SK-N-SH (cell line): ENCODE data around the gene PBX1. TPM values are rescaled to one million over a fixed set of nuclear protein-coding genes. Genes with fewer than 3 reads are reported as not detected.

Experiments
- CTCF ChIA-PET: fragments of 300-600, 350-600 bp; formaldehyde crosslinking; extraction: SDS; loops from one replicate; lab custom pipeline; 2021; lab: Yijun Ruan, JAX
- POLR2A ChIA-PET: fragments of 350-600 bp; sonication (Branson Sonifier 250); formaldehyde crosslinking; extraction: SDS; loops from one replicate; lab custom pipeline; 2020; ENCODE audit warnings: antibody characterized with exemption, inconsistent platforms; lab: Yijun Ruan, JAX
- DNase-seq: peaks from one replicate; pipeline ENCODE4 v3.0.0; 2012
- H2AFZ ChIP-seq: fragments of 200-600 bp; sonication (generic); 2 replicates; pipeline ENCODE4 v1.8.1; 2016; ENCODE audit warnings: antibody characterized with exemption, mild to moderate bottlenecking, low read depth
- H3F3A ChIP-seq: fragments of 200-600 bp; sonication (generic); replicated peaks from 2 replicates; pipeline ENCODE3; 2016; ENCODE audit warnings: antibody characterized with exemption, mild to moderate bottlenecking; ENCODE audit not compliant: insufficient read depth
- H3K27ac ChIP-seq, 2 experiments: fragments of 200-500 bp in 1 of 2; fragments of 200-600 bp in 1 of 2; sonication (Bioruptor generic) in 1 of 2; sonication (generic), shearing (Covaris generic) in 1 of 2; 2 replicates each; pipeline versions ENCODE4 v1.5.1 to v1.6.1; 2014 to 2016; ENCODE audit warnings: low read depth in 2 of 2, inconsistent platforms in 1 of 2, low read length in 1 of 2, mild to moderate bottlenecking in 1 of 2, mixed read lengths in 1 of 2
- H3K27me3 ChIP-seq: fragments of 200-600 bp; sonication (generic), shearing (Covaris generic); 2 replicates; pipeline ENCODE4 v1.6.1; 2016; ENCODE audit warnings: mixed run types; ENCODE audit not compliant: insufficient read depth
- H3K36me3 ChIP-seq, 2 experiments: fragments of 200-500 bp in 1 of 2; fragments of 200-600 bp in 1 of 2; sonication (Bioruptor generic) in 1 of 2; sonication (generic) in 1 of 2; replicated peaks in 1 of 2; 2 replicates each; pipeline versions ENCODE3 to v1.5.1; 2014 to 2016; ENCODE audit warnings: low read length in 1 of 2, mild to moderate bottlenecking in 1 of 2; ENCODE audit not compliant: insufficient read depth in 2 of 2, control insufficient read depth in 1 of 2
- H3K4me1 ChIP-seq, 2 experiments: fragments of 200-500 bp in 1 of 2; fragments of 200-600 bp in 1 of 2; sonication (Bioruptor generic) in 1 of 2; sonication (generic), shearing (Covaris generic) in 1 of 2; 2 replicates each; pipeline versions ENCODE4 v1.5.1 to v1.6.1; 2014 to 2016; ENCODE audit warnings: low read depth in 1 of 2, low read length in 1 of 2, mixed run types in 1 of 2; ENCODE audit not compliant: insufficient read depth in 2 of 2, control insufficient read depth in 1 of 2
- H3K4me2 ChIP-seq: fragments of 200-600 bp; sonication (generic), shearing (Covaris generic); 2 replicates; pipeline ENCODE4 v1.6.1; 2017; ENCODE audit warnings: mixed run types
- H3K4me3 ChIP-seq, 2 experiments: fragments of 200-500 bp in 1 of 2; fragments of 200-600 bp in 1 of 2; sonication (Bioruptor generic) in 1 of 2; sonication (generic), shearing (Covaris generic) in 1 of 2; 2 replicates each; pipeline versions ENCODE4 v1.5.1 to v1.8.1; 2014 to 2016; ENCODE audit warnings: low read depth in 2 of 2, inconsistent platforms in 1 of 2, low read length in 1 of 2, mild to moderate bottlenecking in 1 of 2, mixed read lengths in 1 of 2, moderate library complexity in 1 of 2
- H3K79me2 ChIP-seq: fragments of 200-600 bp; sonication (generic); 2 replicates; pipeline ENCODE4 v1.8.1; 2017; ENCODE audit warnings: mild to moderate bottlenecking; ENCODE audit not compliant: insufficient read depth
- H3K9ac ChIP-seq: fragments of 200-600 bp; sonication (generic); 2 replicates; pipeline ENCODE4 v1.6.1; 2017; ENCODE audit warnings: mixed run types
- H3K9me2 ChIP-seq: fragments of 200-600 bp; sonication (generic); 2 replicates; pipeline ENCODE4 v1.6.1; 2017; ENCODE audit warnings: mixed run types
- H3K9me3 ChIP-seq: fragments of 200-600 bp; sonication (generic); 2 replicates; pipeline ENCODE4 v1.6.1; 2017; ENCODE audit warnings: mixed run types, mild to moderate bottlenecking, moderate library complexity
- H4K20me1 ChIP-seq: fragments of 200-600 bp; sonication (generic); 2 replicates; pipeline ENCODE4 v1.6.1; 2017; ENCODE audit warnings: mild to moderate bottlenecking, mixed run types; ENCODE audit not compliant: insufficient read depth
- CHD2 ChIP-seq: fragments of 150-350 bp; IDR thresholded peaks from 2 replicates; pipeline ENCODE4 v1.6.1; 2018; ENCODE audit warnings: low read length; ENCODE audit not compliant: partially characterized antibody
- CTCF ChIP-seq: fragments of 200-600 bp; sonication (generic); IDR thresholded peaks from 2 replicates; pipeline ENCODE4 v1.6.1; 2017; ENCODE audit warnings: antibody characterized with exemption, mild to moderate bottlenecking, moderate library complexity
- ELF1 ChIP-seq: IDR thresholded peaks from 2 replicates; pipeline ENCODE4 v1.4.0; 2012
- EZH2phosphoT487 ChIP-seq: fragments of 200-600 bp; sonication (generic); IDR thresholded peaks from 2 replicates; pipeline ENCODE4 v1.6.1; 2017; ENCODE audit warnings: low read depth, mixed run types, mild to moderate bottlenecking, antibody characterized with exemption, moderate library complexity, borderline replicate concordance
- FOSL2 ChIP-seq: IDR thresholded peaks from 2 replicates; pipeline ENCODE4 v1.4.0; 2012; ENCODE audit warnings: low read depth, mild to moderate bottlenecking, moderate library complexity, borderline replicate concordance
- FOXM1 ChIP-seq: IDR thresholded peaks from 2 replicates; pipeline ENCODE4 v1.4.0; 2012; ENCODE audit warnings: low read depth, mild to moderate bottlenecking
- JUND ChIP-seq: IDR thresholded peaks from 2 replicates; pipeline ENCODE4 v1.4.0; 2012
- REST ChIP-seq: IDR thresholded peaks from 2 replicates; pipeline ENCODE4 v1.6.1; 2012; ENCODE audit warnings: mild to moderate bottlenecking, low read depth, low read length, moderate library complexity
- TCF12 ChIP-seq: IDR thresholded peaks from 2 replicates; pipeline ENCODE4 v1.4.0; 2012
- TEAD4 ChIP-seq: IDR thresholded peaks from 2 replicates; pipeline ENCODE4 v1.4.0; 2012; ENCODE audit warnings: mild to moderate bottlenecking, borderline replicate concordance; ENCODE audit not compliant: insufficient read depth
- ZBTB33 ChIP-seq: IDR thresholded peaks from 2 replicates; pipeline ENCODE4 v1.4.0; 2012; ENCODE audit warnings: low read depth, borderline replicate concordance
- WGBS: methylation state at CpG from one replicate; pipeline ENCODE4 v1.1.6; 2017; ENCODE audit warnings: low lambda C conversion rate; 5-methylcytosine and 5-hydroxymethylcytosine counted together
- polyA plus RNA-seq, 3 experiments: library from polyadenylated mRNA; depleted of rRNA; stranded (reverse); fragments of >200 nt; gene quantifications; 2 replicates each; pipeline ENCODE4 v1.2.3, GENCODE V29; 2012

The PBX1 gene
- polyA plus RNA-seq, 1 of the 3 experiments (the other 2 are of a cell fraction) = 27.0 TPM

- TF ChIP-seq CTCF = no peak
- no peak for TF ChIP-seq TCF12
- no peak for TF ChIP-seq ZBTB33
Measured at GRCh38 chr1:164589961-164590507, 31.1 kb downstream of the PBX1 start (continued).

GRCh38 chr1:164590592-164590991 lies 31.6 kb downstream of the PBX1 start:
- 91% methylated on average over 5 of the region's 5 CpGs for WGBS
- TF ChIP-seq CHD2 (no peak), TEAD4 (no peak), ELF1 (no peak), FOXM1 (no peak), REST (no peak), EZH2phosphoT487 (no peak), JUND (no peak), FOSL2 (no peak)
- Histone ChIP-seq H3K4me2 (no peak overlapping the region), H3K9ac (no peak overlapping the region), H3K27ac (no peak overlapping the region), H3K27me3 (no peaks in the 10 kb centered on the region), H3K9me3 (no peaks in the 10 kb centered on the region), H3K4me3 (no peak overlapping the region), H3K4me1 (peaks cover 22 to 25% of the 10 kb centered on the region in 2 experiments), H2AFZ (no peak overlapping the region), H3K9me2 (no peaks in the 10 kb centered on the region), H3K79me2 (no peaks in the 10 kb centered on the region), H3K36me3 (peaks cover 0 to 8% of the 10 kb centered on the region in 2 experiments), H3F3A (no peaks in the 10 kb centered on the region), H4K20me1 (no peaks in the 10 kb centered on the region)
- no peak for DNase-seq
- POLR2A ChIA-PET = no interaction called here
- CTCF ChIA-PET = interaction anchor here (1.1 kb wide), 1 partner anchor 26 kb away, joined by 3 read pairs; no protein-coding TSS in a partner anchor
